CD4-positive, alpha-beta T cell treated with Interleukin-15 for 1 hour (primary cell): Measurements from ENCODE around the gene CSF3R.
"Not testable (repeated sequence)": the region's sequence is repeated elsewhere in the genome, so short reads cannot be mapped to it uniquely, and the experiment has no call there.

ENCODE experiments used
- DNase-seq: peaks from one replicate; pipeline ENCODE4 v3.0.0-alpha.2; 2020

The CSF3R gene

DNA sequence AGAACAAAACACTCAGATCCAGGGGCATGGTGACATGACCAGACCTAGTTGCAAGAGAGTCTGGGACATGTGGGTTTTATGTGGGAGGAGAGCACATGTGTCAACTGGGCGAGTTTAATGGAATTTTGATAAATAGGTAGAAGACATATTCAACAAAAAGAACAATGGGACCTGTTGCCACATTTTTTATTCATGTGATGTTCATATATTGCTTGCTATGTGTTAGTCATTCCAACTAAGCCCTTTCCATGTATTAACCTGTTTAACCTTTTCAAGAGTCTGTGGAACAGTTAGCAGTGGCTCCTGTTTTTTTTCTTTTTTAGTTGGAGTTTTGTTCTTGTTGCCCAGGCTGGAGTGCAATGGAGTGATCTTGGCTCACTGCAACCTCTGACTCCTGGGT, 30.1 kb upstream of the CSF3R start:
- no peak for DNase-seq

DNA sequence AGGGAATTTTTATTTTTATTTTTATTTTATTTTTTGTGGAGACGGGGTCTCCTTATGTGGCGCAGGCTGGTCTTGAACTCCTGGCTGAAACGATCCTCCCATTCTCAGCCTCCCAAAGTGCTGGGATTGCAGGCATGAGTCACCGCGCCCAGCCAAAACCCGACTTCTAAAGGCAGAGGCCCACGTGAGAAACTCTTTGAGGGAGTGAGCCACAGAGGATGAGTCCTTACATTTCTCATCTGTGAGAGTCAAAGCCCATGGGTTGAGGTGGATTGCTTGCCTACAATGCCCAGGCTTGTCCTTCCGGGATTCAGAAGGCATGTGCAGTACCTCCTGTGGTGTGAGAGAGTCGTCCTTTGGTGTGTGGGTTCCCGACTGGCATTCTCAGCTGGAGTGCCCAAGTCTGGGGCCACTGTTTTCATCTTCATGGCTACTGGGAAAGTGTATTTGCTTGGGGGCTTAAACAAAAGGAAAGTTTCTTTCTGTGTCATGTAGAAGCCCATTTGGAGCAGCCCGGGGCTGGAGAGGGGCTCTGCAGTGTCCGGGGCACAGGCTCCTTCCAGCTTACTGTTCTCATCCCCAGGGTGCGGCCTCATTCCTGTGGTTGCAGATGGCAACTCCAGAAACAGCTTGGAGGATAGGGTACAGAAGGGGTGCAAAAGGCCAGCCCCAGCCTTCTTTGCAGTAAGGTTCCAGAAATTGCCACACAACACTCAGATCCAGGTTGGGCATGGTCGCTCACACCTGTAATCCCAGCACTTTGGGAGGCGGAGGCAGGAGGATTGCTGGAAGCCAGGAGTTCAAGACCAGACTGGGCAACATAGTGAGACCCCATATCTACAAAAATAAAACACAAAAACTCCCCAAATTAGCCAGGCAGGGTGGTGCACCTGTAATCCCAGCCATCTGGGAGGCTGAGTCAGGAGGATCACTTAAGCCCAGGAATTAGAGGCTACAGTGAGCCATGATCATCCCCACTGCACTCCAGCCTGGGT, 29.4 kb upstream of the CSF3R start:
- no peak for DNase-seq

DNA sequence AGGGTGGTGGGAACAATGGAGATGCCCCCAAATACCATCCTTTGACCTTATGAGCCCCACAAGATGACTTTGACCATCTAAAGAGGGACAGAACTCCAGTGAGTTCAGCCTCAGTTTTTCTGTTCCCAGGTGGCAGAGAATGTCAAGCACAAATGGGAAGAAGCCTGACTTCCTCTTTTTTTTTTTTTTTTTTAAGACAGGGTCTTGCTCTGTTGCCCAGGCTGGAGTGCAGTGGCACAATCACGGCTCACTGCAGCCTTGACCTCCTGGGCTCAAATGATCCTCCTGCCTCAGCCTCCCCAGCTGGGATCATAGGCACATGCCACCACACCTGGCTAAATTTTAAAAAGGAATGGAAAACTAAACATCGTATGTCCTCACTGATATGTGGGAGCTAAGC, 28.5 kb upstream of the CSF3R start:
- DNase-seq, result not testable (repeated sequence)

DNA sequence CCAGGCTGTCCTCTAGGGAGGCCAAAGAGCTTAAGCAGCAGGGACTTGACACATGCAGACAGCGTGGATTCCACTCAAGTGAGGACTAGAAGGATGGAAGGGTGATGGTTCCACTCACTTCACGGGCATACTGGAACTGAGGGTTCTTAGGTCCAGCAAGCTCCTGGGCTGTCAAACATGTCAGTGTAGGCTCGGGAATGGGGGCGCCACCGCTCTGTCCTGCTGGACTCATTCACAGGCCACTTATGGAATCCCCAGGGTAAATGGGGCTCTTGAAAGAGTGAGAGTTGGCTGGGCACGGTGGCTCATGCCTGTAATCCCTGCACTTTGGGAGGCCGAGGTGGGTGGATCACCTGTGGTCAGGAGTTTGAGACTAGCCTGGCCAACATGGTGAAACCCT, 27.7 kb upstream of the CSF3R start:
- DNase-seq, result no peak

DNA sequence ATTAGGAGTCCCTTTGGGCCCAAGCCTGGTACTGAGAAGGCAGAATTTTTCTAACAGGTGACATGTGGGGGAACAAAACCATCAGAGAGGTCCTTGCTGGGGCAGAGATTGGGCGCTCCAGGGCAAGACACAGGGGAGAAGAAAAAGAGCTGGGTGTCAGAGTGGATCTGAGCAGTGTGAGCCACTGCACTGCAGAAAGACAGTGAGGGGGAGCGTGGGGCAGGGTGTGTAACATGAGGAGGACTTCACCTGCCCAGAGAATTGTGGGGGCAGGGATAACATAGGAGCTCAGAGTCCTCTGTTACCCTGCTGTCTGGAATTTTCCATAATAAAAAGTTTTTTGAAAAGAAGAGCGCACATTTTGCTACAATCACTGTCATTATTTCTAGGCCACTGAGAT, 25.5 kb upstream of the CSF3R start:
- no peak for DNase-seq

DNA sequence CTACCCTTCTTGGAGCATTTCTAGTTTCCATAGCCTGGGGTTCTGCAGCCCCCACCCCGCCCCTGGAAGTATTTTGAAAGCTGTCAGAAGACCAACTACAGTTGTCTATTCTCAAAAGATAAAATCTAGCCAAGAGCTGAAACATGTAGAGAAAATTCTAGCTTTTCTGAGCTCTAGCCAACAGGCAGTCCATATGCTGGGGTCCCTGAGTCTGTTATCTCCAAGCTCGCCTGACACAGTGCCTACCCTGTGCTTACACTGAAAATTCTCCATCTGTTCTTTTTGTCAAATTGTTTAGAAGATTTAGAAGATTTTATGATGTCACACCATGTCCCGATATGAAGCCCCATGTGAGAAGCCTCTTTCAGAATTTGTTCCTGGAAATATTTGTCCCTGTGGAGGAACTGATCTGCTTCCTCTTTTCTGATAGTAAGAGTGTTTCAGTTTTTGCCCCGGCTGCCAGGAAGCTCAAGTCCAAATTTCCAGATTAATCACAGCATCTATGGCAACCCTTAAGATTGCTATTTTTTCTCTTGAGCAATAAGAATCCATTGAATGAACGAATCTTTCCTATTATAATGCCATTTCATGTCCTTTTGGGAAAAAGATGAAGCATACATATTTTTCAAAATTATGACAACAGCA, 23.7 kb upstream of the CSF3R start:
- no peak for DNase-seq

DNA sequence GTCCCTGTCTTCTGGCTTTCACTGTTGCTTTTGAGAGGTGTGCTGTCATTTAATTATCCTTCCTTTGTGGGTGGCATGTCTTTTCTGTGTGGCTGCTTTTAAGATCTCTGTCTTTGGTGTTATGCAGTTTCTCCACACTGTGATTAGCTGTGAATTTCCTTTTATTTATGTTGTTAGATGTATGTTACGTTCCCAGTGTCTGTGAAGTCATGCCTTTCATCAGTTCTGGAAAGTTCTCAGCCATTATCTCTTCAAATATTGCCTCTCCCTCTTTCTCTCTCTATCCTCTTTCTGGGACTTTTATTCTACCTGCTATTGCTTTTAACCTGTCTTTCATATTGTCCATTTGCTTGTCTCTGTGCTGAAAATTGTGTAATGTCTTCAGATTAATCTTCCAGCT, 21.0 kb upstream of the CSF3R start:
- no peak for DNase-seq

DNA sequence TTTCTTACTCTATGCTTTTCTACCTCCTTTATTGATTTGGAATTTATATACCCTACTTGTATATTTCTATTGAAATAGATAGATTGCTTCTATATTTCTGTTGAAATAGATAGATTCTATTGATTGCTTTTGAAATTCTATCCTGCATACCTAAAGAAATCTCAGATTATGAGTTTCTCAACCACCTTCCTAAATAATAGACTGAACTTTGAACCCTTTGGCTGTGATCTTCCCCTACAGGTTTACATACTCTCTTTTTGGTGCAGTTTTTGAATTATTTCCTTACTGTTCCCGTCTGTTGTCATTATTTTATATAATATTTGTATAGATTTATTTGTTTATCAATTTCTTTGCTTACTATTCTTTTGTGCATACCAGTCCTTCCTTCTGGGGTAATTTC, 20.4 kb upstream of the CSF3R start:
- no peak for DNase-seq

DNA sequence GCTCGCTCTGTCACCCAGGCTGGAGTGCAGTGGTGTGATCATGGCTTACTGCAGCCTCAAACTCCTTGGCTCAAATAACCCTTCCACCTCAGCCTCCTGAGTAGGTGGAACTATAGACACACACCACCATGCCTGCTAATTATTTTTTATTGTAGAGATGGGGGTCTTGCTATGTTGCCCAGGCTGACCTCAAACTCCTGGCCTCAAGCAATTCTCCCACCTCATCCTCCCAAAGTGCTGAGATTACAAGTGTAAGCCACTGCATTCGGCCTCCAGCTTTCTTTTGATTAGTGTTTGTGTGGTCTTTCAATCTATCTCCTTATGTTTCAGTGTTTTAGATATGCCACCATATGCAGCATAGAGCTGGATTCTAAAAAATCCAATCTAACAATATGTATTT, 19.9 kb upstream of the CSF3R start:
- DNase-seq, result no peak

DNA sequence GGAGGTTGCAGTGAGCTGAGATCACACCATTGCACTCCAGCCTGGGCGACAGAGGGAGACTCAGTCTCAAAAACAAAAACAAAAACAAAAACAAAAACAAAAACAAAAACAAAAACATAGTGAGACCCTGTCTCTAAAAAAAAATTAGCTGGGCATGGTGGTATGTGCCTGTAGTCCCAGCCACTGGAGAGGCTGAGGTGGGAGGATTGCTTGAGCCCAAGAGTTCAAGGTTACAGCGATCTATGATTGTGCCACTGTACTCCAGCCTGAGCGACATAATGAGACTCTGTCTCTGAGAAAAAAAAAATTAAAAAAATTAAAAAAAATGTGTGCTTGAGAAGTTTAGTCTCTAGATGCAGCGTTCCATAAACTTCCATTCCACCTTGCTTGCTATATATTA, 19.2 kb upstream of the CSF3R start:
- DNase-seq, result not testable (repeated sequence)

DNA sequence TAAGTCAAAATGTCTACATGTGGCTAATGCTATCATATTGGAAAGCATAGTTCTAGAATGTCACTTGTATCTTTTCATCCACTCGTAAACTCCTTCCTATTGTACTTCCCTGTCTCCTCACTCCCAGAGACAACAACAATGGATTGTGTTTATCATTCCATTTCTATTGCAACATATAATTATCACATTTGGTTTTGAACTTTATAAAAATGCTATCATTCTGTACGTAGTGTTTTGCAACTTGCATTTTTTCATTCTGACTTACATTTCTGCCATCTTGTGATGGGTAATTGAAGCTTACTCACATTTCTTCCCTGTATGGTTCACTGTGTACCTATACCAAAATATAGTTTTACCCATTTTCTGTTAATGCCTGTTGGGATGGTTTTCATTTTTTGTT, 14.5 kb upstream of the CSF3R start:
- DNase-seq, result no peak

DNA sequence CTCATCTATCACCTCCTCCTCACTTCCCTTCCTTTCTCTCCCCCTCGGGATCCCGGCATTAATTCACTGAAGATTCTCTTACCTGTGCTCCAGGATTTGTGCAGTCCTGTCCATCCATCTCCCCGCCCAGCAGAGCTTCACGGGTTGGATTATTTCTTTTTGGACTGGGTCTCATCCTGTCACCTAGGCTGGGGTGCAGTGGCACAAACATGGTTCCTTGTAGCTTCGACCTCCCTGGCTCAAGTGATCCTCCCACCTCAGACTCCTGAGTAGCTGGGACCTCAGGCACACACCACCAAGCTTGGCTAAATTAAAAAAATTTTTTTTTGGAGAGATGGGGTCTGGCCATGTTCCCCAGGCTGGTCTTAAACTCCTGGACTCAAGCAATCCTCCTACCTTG, 12.3 kb upstream of the CSF3R start:
- no peak for DNase-seq

DNA sequence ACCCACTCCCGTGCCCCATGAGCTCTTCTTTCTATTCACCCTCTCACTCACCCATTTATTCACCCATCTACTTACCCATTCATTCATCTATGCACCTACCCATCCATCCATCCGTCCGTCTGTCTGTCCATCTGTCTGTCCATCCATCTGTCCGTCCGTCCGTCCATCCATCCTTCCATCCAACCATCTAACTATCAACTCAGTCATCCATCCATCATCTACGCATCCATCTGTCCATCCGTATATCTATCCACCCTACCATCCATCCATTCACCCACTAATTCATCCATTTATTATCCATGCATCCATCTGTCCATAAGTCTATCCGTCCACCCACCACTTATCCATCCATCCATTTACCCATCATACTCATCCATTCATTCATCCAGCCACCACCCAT, 10.8 kb upstream of the CSF3R start:
- no peak for DNase-seq

DNA sequence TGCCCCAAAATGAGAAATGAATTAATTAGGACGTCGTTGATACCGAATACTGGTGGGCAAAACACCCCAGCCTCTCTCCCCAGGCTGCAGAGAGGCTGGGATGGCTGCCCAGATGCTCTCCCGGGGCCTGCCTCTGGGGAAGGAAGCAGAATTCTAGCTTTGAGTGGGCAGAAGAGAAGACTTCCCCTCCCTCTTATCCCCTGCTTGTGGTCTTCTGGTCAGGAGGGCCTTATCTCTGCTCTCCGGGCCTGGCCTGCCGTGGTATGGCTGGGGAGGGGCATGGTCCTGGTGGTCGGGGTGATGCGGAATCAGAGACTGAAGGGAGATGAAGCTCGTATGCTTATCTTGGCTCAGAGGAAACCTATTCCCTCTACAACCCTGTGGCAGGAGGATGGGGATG, 9.8 kb upstream of the CSF3R start:
- DNase-seq, result no peak

DNA sequence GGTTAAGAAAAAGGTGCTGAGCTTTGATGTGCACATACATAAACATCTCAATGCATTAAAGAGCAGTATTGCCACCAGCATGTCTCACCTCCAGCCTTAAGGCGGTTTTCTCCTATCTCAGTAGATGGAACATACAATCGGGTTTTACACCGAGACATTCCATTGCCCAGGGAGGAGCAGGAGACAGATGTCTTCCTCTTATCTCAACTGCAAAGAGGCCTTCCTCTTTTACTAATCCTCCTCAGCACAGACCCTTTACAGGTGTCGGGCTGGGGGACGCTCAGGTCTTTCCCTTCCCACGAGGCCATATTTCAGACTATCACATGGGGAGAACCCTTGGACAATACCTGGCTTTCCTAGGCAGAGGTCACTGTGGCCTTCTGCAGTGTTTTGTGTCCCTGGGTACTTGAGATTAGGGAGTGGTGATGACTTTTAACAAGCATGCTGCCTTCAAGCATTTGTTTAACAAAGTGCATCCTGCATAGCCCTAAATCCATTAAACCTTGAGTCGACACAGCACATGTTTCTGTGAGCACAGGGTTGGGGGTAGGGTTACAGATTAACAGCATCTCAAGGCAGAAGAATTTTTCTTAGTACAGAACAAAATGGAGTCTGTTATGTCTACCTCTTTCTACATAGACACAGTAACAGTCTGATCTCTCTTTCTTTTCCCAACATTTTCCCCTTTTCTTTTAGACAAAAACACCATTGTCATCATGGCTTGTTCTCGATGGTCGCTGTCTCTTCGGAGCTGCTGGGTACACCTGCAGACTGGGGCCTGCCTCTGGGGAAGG, 6.7 kb upstream of the CSF3R start:
- DNase-seq, result not testable (repeated sequence)

DNA sequence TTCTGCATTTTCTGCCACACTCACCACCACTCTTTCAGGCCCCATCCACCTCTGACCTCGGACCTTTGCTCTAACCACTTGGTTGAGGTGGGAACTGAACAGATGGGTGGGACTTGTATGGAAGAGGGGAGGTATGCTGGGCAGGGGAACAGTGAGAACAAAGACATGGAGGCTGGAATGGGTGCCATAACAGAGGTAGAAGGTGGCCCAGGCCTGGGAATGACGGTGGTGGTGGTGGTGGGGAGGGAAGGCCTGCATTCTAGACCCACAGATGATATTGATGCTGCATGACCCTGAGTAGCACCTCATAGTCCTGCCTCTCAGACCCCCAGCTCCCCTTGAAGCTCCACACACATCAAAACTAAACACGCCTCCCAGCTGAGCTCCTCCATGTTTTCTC, 5.2 kb upstream of the CSF3R start:
- no peak for DNase-seq

DNA sequence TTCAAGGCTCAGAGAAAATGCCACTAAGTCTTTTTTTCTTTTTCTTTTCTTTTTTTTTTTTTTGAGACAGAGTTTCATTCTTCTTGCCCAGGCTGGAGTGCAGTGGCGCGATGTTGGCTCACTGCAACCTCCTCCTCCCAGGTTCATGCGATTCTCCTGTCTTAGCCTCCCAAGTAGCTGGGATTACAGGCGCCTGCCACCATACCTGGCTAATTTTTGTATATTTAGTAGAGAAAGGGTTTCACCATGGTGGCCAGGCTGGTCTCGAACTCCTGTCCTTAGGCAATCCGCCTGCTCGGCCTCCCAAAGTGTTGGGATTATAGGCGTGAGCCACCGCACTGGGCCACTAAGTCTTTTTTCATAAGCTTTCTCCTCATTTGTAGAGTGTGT, 4.6 kb upstream of the CSF3R start:
- not testable (repeated sequence) for DNase-seq

DNA sequence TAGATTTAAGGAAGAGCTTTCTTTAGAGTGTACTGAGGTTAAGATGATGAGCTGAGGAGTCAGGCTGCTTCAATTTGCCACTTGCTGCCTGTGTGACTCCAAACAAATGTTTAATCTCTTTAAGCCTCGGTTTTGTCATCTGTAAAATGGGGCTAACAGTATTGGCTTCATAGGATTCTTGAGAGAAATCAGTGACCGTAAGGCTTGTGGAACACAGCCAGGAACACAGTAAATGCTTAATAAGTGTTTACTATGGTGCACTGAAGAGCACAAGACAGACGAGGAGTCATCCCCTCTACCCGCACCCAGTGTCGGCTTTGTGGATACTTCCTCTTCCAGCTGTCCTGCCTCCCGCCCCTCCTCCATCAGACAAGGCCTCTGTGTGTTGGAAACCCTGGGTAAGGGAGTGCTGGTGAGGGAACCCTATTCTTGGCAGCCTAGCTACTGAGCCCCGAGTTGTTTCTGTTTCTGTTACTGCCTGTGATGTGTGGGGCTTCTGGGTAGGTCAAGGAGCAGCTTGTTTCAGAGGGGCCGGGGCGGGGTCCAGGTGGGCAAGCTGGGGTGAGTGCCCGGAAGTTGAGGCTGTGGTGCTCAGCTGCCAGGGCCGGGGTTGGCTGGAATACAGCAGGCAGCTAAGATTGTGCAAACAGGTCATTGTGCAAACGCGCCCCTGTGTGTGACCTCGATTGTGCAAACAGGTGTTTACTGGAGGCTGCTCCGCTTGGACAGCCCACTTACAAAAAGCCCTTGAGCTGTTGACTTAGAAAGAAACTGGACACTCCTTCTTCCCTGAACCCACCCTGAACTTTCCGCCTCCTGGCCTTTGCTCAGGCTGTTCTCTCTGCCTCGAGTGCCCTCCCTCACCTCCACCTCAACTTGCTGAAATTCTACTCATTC, 4.0 kb upstream of the CSF3R start:
- peak; percentile 70 for DNase-seq

DNA sequence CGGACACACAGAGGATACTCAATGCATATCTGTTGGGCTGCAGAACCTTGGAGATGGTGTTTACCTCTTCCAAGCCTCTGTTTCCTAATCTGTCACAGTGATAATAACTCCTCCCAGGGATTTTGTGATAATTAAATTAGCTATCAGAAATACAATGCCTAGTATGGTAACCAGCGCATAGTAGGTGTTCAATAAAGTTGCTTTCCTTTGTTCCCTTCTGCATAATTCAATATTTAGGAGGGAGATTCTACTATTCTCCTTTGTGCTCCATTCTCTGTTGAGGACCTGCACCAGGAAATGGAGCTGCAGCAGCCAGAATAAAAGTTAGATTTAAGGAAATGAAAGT, 3.4 kb upstream of the CSF3R start:
- no peak for DNase-seq

DNA sequence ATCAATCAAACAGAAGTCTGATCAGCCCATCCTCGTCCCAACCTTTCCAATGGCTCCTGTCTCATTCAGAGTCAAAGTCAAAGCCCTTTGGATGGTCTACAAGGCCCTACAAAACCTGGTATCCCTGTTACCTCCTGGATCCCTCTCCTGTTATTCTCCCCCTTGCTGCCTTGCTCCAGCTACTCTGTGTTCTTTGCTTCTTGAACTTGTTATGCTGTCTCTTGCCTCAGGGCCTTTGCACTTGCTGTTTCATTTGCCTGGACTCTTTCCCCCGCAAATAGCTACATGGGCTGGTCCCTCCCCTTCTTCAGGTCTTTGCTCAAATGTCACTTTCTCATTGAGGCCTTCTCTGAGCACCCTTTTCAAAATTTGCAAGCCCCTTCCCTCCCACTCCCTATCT, 1.4 kb upstream of the CSF3R start:
- DNase-seq, result no peak

DNA sequence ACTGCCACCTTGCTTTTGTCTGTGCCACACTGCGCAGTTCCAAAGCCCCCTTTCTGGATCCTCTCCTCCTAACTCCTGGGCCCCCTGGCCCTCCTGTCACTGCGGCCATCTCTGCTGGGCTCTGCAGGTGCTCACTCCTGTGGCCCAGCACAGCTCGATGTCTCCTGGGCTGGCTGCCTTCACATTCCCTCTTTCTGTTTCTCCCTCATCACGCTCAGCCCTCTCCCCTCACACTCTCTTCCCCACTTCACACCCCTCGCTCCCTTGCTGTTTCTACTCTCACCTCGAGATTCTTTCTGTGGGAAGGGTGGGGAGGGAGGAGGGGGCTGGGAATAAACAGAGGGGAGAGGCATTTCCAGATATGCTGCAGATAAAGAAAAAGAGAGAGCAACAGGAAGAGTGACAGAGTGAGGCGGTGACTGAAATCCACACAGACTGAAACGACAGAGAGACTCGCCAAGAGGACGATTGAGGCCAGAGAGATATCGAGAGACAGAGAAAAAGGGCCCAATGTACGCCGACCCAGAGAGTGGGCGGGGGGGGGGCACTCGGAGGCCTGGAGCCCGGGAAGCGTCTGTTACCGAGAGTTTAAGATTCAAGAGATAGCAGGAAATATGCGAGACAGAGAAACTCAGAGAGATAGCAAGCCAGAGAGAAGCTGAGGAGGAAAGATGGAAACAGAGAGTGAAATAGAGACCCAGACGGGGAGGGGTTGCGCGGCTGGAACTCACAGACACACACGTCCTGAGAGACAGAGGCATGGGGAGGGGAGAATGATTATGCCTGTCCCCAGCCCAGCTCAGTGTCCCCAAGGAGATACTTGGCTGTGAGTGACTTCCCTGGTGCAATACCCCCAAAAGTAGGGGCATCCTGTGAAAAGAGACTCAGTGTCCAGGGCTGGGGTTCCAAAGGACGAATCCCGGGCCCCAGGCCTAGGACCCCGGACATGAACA, 666 bp downstream of the CSF3R start:
- DNase-seq, result no peak
